RPMI8226 (cell line): ENCODE results near the gene WDPCP.
"Not testable (repeated sequence)": the region's sequence is repeated elsewhere in the genome, so short reads cannot be mapped to it uniquely, and the experiment has no call there.

Experiments
- DNase-seq: peaks from one replicate; pipeline ENCODE4 v3.0.0-alpha.2; 2015

The WDPCP gene

GRCh38 chr2:63218800-63219526, 369.3 kb downstream of the WDPCP start:
- no peak for DNase-seq

GRCh38 chr2:63195310-63195709, 393.0 kb downstream of the WDPCP start:
- DNase-seq: no peak

GRCh38 chr2:63194175-63194574, 394.1 kb downstream of the WDPCP start:
- DNase-seq: no peak

- DNase-seq: no peak
These were observed 395.1 kb downstream of the WDPCP start for GRCh38 chr2:63192889-63193774.

GRCh38 chr2:63192169-63192888, 395.9 kb downstream of the WDPCP start:
- DNase-seq: no peak

GRCh38 chr2:63189026-63189425, 399.3 kb downstream of the WDPCP start:
- peak; percentile 43 for DNase-seq

GRCh38 chr2:63186331-63186730, 401.9 kb downstream of the WDPCP start:
- DNase-seq: no peak

- no peak for DNase-seq
These were observed 425.0 kb downstream of the WDPCP start for GRCh38 chr2:63163161-63163820.

- no peak for DNase-seq
These were observed 429.0 kb downstream of the WDPCP start for GRCh38 chr2:63159262-63159661.

GRCh38 chr2:63136683-63137082, 451.6 kb downstream of the WDPCP start:
- not testable (repeated sequence) for DNase-seq

GRCh38 chr2:63132020-63132419, 456.3 kb downstream of the WDPCP start:
- no peak for DNase-seq

GRCh38 chr2:63131196-63131595, 457.1 kb downstream of the WDPCP start:
- no peak for DNase-seq

- no peak for DNase-seq
These were observed 460.7 kb downstream of the WDPCP start for GRCh38 chr2:63127594-63127993.

GRCh38 chr2:63124850-63125249, 463.4 kb downstream of the WDPCP start:
- no peak for DNase-seq

- DNase-seq: no peak
These were observed 464.1 kb downstream of the WDPCP start for GRCh38 chr2:63124218-63124617.

- DNase-seq: no peak
These were observed 465.4 kb downstream of the WDPCP start for GRCh38 chr2:63122921-63123320.

- DNase-seq: no peak
These were observed 467.0 kb downstream of the WDPCP start for GRCh38 chr2:63121055-63121834.

- DNase-seq: no peak
These were observed 469.5 kb downstream of the WDPCP start for GRCh38 chr2:63118821-63119220.

GRCh38 chr2:63104482-63104881, 483.8 kb downstream of the WDPCP start:
- no peak for DNase-seq

GRCh38 chr2:63101954-63102353, 486.3 kb downstream of the WDPCP start:
- DNase-seq: no peak

GRCh38 chr2:63099032-63099431, 489.2 kb downstream of the WDPCP start:
- no peak for DNase-seq

GRCh38 chr2:63096491-63096890, 491.8 kb downstream of the WDPCP start:
- DNase-seq: no peak
